ENCODE measurements around the gene LIMA1. TPM values are rescaled to one million over a fixed set of nuclear protein-coding genes. Genes with fewer than 3 reads are reported as not detected.
"Not testable (repeated sequence)": the region's sequence is repeated elsewhere in the genome, so short reads cannot be mapped to it uniquely, and the experiment has no call there.

LIMA1 gene
- total RNA-seq, 6 donors from 2014 or later = 55.2 to 126 (median 68.8) TPM

- Histone ChIP-seq H3K27me3 (no peaks in the 10 kb centered on the region), H3K9me3 (no peaks in the 10 kb centered on the region), H3K4me3 (no peak overlapping the region), H3K36me3 (peaks cover 0 to 8% (median 3%) of the 10 kb centered on the region in 4 donors), H3K4me1 (peaks cover 0 to 4% (median 0%) of the 10 kb centered on the region in 4 donors), H3K27ac (no peak overlapping the region)
- DNase-seq (no peak), ATAC-seq (ENCODE audit: low FRiP score in 2 of 2) (no peak)
- TF ChIP-seq, protein P1, sequence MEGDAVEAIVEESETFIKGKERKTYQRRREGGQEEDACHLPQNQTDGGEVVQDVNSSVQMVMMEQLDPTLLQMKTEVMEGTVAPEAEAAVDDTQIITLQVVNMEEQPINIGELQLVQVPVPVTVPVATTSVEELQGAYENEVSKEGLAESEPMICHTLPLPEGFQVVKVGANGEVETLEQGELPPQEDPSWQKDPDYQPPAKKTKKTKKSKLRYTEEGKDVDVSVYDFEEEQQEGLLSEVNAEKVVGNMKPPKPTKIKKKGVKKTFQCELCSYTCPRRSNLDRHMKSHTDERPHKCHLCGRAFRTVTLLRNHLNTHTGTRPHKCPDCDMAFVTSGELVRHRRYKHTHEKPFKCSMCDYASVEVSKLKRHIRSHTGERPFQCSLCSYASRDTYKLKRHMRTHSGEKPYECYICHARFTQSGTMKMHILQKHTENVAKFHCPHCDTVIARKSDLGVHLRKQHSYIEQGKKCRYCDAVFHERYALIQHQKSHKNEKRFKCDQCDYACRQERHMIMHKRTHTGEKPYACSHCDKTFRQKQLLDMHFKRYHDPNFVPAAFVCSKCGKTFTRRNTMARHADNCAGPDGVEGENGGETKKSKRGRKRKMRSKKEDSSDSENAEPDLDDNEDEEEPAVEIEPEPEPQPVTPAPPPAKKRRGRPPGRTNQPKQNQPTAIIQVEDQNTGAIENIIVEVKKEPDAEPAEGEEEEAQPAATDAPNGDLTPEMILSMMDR (IDR thresholded peaks at IDR 0.05) = no peak
- TF ChIP-seq POLR2AphosphoS5 (IDR thresholded peaks at IDR 0.05) (no peak), POLR2A (IDR thresholded peaks at IDR 0.05) (no peak), EP300 (IDR thresholded peaks at IDR 0.05) (no peak)
Observed at GRCh38 chr12:50156641-50157040, 126.7 kb downstream of the LIMA1 start.

- 95 to 97% methylated on average over 5 of the region's 5 CpGs for whole genome bisulfite sequencing, 2 donors
- DNase-seq; H3K9me3 ChIP-seq; H3K36me3 ChIP-seq; H3K27me3 ChIP-seq; ATAC-seq (ENCODE audit: low FRiP score in 2 of 2); H3K4me1 ChIP-seq; H3K27ac ChIP-seq; H3K4me3 ChIP-seq: not testable (repeated sequence)
Observed at GRCh38 chr12:50154947-50155346, 128.4 kb downstream of the LIMA1 start.

GRCh38 chr12:50151047-50151687 is 132.2 kb downstream of the LIMA1 start:
- Histone ChIP-seq H3K4me1 (no peaks in the 10 kb centered on the region), H3K4me3 (no peak overlapping the region), H3K27me3 (no peaks in the 10 kb centered on the region), H3K27ac (no peak overlapping the region), H3K9me3 (no peaks in the 10 kb centered on the region), H3K36me3 (peaks cover 0 to 8% (median 3%) of the 10 kb centered on the region in 4 donors)
- TF ChIP-seq POLR2A (IDR thresholded peaks at IDR 0.05) (no peak), POLR2AphosphoS5 (IDR thresholded peaks at IDR 0.05) (no peak), EP300 (IDR thresholded peaks at IDR 0.05) (no peak)
- DNase-seq = no peak
- ATAC-seq (ENCODE audit: low FRiP score in 2 of 2) = no peak
- WGBS, 2 donors = 76 to 94% methylated on average over 1 of the region's 1 CpG

DNA sequence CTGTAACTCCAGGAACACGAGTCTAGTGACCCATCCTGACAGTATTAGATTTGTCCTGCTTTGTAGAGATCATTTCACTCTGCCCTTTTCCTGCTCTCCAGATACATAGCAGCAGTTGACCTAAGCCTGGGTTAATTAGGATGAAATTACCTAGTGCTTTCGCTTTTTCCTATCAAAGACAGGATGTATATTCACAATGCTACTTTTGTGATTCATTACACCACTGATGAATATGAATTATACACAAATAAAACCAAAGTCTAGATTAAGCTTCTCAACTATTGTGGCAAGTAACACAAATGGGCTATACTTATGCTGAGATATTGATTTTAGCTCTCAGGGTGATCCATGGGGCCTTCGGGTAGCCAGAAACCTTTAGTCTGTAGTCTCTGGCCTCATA is 134.0 kb downstream of the LIMA1 start:
- Histone ChIP-seq H3K9me3 (no peaks in the 10 kb centered on the region), H3K36me3 (peaks cover 0 to 8% (median 3%) of the 10 kb centered on the region in 4 donors), H3K27me3 (no peaks in the 10 kb centered on the region), H3K4me1 (peaks cover 0 to 2% (median 0%) of the 10 kb centered on the region in 4 donors), H3K4me3 (no peak overlapping the region), H3K27ac (no peak overlapping the region)
- no peak for TF ChIP-seq POLR2AphosphoS5 (IDR thresholded peaks at IDR 0.05)
- TF ChIP-seq POLR2A (IDR thresholded peaks at IDR 0.05) = no peak
- ATAC-seq (ENCODE audit: low FRiP score in 2 of 2) (no peak), DNase-seq (no peak)
- 73 to 75% methylated on average over 3 of the region's 3 CpGs for WGBS, 2 donors

- WGBS, 2 donors = 79 to 81% methylated on average over 5 to 6 of the region's 6 CpGs
- not testable (repeated sequence) for H3K4me3 ChIP-seq, H3K9me3 ChIP-seq
Observed at GRCh38 chr12:50148011-50148410, 135.3 kb downstream of the LIMA1 start.

GRCh38 chr12:50147281-50147680 is 136.0 kb downstream of the LIMA1 start:
- WGBS, 2 donors = 96 to 97% methylated on average over 4 of the region's 4 CpGs
- no peak for TF ChIP-seq POLR2A (IDR thresholded peaks at IDR 0.05)
- no peak for TF ChIP-seq POLR2AphosphoS5 (IDR thresholded peaks at IDR 0.05)
- TF ChIP-seq, protein P1 (IDR thresholded peaks at IDR 0.05) = no peak
- no peak for TF ChIP-seq EP300 (IDR thresholded peaks at IDR 0.05)
- H3K27me3 ChIP-seq = no peaks in the 10 kb centered on the region
- H3K4me1 ChIP-seq = peaks cover 0 to 9% (median 1%) of the 10 kb centered on the region in 4 donors
- no peak overlapping the region for H3K4me3 ChIP-seq
- H3K27ac ChIP-seq = no peak overlapping the region
- H3K36me3 ChIP-seq = peaks cover 0 to 9% (median 0%) of the 10 kb centered on the region in 4 donors
- DNase-seq (no peak), ATAC-seq (ENCODE audit: low FRiP score in 2 of 2) (no peak)
- no peaks in the 10 kb centered on the region for H3K9me3 ChIP-seq

More at GRCh38 chr12:50148011-50148410, 135.3 kb downstream of the LIMA1 start:
- H3K36me3 ChIP-seq; DNase-seq; H3K4me1 ChIP-seq; H3K27ac ChIP-seq; ATAC-seq (ENCODE audit: low FRiP score in 2 of 2); H3K27me3 ChIP-seq: not testable (repeated sequence)

DNA sequence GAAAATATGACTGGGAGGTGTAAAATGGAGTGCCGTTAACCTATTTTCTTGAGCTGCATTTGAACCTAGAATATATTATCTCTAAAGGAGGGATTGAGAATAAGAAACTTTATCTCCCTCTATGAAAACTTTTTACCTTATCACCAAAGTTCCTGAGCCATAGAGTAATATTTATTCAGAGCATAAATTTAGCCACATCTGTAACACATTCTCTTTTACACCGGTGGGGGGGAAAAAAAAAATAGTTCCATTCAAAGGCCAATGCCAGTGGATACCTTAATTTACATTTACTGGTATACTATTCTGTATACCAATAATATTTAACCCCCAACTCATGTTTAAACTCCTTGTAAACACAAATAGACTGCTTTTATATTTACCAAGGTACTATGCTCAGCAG is 137.9 kb downstream of the LIMA1 start:
- Histone ChIP-seq H3K27me3 (no peaks in the 10 kb centered on the region), H3K9me3 (no peaks in the 10 kb centered on the region), H3K27ac (no peak overlapping the region), H3K4me3 (no peak overlapping the region), H3K4me1 (peaks cover 0 to 9% (median 1%) of the 10 kb centered on the region in 4 donors), H3K36me3 (peaks cover 0 to 27% (median 5%) of the 10 kb centered on the region in 4 donors)
- ATAC-seq (ENCODE audit: low FRiP score in 2 of 2) (no peak), DNase-seq (no peak)
- TF ChIP-seq POLR2A (IDR thresholded peaks at IDR 0.05) (no peak), EP300 (IDR thresholded peaks at IDR 0.05) (no peak), POLR2AphosphoS5 (IDR thresholded peaks at IDR 0.05) (no peak)
- TF ChIP-seq, protein P1 (IDR thresholded peaks at IDR 0.05) = no peak
- 75 to 89% methylated on average over 2 of the region's 2 CpGs for WGBS, 2 donors
